Fibroblast of peridontal ligament (primary cell): Measurements from ENCODE around the gene NAE1.
"Not testable (repeated sequence)": the region's sequence is repeated elsewhere in the genome, so short reads cannot be mapped to it uniquely, and the experiment has no call there.

ENCODE experiments used
- DNase-seq: peaks from one replicate; pipeline ENCODE4 v3.0.0-alpha.2; 2010; ENCODE audit errors: extremely low read depth

The NAE1 gene

GRCh38 chr16:66802159-66802558 lies 28.6 kb downstream of the NAE1 start:
- no peak for DNase-seq

GRCh38 chr16:66801320-66802105 lies 29.3 kb downstream of the NAE1 start, which contains the start of gene TERB1:
Gene TERB1 (minus strand): TSS chr16:66801584. CDS start chr16:66796798, 4,786 bp downstream.
- no peak for DNase-seq

GRCh38 chr16:66800856-66801255 lies 29.9 kb downstream of the NAE1 start:
- no peak for DNase-seq

DNA sequence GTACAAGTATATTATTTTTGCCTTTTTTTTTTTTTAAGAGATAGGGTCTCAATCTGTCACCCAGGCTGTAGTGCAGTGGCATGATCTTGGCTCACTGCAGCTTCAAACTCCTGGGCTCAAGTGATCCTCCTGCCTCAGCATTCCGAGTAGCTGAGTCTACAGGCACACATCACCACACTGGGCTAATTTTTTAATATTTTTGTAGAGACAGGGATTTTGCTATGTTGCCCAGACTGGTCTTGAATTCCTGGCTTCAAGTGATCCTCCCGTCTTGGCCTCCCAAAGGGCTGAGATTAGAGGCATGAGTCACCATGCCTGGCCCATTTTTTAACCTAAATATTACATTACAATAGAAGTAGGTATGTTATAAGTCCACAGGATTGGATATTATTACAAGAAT lies 32.6 kb downstream of the NAE1 start:
- DNase-seq = peak; percentile 45

DNA sequence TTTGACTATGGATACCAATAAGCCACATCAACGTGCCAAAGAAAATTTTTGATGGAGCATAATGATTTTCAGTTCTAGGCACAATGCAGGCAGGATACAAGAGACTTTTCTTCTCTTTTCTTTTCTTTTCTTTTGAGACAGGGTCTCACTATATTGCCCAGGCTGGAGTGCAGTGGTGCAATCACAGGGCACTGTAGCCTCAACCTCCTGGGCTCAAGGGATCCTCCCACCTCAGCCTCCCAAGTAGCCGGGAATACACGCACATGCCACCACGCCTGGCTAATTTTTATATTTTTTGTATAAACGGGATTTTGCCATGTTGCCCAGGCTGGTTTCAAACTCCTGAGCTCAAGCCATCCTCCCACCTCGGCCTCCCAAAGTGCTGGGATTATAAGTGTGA lies 36.8 kb downstream of the NAE1 start:
- DNase-seq = not testable (repeated sequence)

DNA sequence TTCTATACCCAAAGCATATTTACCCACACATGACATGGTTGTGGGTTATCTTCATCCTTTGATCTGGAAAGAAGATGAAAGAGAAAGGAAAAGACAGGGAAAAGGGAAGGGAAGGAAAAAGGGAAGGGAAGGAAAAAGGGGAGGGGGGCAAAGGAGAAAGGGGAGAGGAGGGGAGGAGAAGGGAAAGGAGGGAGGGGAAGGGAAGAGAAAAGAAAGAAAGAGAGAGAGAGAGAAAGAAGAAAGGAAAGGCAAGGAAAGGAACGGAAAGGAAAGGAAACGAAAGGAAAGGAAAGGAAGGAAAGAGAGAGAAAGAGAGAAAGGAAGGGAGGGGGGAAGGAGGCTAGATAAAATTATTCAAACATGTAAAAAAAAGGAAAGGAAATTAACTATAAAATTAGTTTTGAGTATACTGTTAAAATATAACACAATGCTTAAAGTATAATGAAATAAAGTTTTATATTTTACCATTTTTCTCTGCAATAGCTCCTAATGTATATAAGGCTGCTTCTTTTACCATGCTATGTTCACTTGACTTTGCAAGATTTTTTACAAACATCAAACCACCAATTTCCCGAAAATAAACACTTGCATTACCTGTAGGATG lies 40.5 kb downstream of the NAE1 start:
- no peak for DNase-seq

DNA sequence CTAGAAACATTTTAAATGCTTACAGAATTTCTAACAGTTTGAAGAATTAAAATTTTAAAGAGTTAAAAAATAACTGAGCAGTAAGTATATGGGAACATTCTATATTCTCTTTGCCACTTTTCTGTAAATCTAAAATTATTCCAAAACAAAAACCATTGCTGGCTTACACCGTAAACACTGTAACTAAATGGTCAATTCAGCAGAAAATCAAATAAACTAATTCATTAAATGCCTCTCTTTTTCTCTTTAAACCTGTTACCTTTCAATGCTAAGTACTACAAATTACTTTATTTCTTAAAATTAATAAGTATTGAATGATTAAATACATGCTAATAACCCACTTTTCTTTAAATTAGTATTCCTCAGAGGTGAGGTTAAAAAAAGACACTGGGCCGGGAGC lies 43.3 kb downstream of the NAE1 start:
- DNase-seq = no peak

GRCh38 chr16:66786551-66786950 lies 44.2 kb downstream of the NAE1 start:
- no peak for DNase-seq

- DNase-seq = no peak
These were observed 54.3 kb downstream of the NAE1 start for GRCh38 chr16:66776457-66776856.

DNA sequence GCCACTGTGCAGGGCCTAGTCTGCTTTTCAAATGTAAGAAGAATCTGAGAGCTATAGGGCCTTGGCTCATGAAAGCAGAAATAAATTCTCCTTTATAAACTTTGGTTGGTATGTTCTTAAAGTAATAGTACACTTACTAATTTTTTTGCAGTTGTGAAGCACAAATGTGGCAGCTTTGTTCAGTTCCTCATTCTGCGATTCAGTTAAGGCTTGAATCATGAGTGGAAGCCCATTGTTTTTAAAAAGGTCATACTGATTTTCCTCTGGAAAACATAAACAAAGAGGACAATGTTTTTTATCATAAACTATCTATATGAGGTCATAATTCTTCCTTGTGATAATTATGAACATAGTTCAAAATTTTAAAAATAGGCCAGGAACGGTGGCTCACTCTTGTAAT lies 55.8 kb downstream of the NAE1 start:
- DNase-seq = no peak

- no peak for DNase-seq
These were observed 72.7 kb downstream of the NAE1 start for GRCh38 chr16:66758086-66758485.

DNA sequence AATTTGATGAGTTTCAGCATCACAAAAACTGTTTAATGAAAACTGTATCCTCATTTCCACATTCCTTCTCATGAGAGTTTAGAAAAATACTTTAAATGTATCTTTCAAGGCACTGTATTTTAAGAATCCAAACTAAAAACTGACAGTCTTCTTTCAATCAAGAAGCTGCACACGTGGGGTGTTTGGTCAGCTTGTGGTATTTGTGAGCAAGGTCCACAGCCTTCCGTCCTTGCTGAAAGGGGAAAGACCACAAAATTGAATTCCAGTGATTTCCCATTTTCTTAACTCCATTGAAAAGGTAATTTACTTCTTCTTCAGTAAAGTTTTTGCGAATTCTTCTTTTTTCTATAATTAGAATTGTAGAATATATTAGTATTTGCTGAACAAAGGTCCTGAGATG lies 76.0 kb downstream of the NAE1 start:
- no peak for DNase-seq

GRCh38 chr16:66754211-66754610 lies 76.6 kb downstream of the NAE1 start:
- DNase-seq = no peak

DNA sequence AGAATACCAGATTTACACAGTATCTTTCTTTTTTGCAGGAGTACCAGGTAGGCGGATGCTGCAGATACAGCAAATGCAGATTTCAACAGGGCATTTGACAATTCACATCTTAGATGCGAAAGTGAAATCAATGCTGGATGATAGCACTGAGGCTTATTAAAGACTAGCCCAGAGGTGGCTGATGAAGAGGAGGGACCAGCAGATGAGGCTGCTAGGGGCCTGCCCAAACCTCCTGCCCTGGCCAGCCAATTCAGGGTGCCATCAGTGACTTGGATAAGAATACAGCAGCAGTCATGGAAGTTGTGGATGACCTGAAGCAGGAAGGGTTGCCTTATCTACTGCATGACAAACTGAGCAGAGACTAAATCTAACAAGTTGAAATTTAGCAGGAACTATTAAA lies 77.8 kb downstream of the NAE1 start:
- DNase-seq = no peak
